DOHH2 (cell line): Measurements from ENCODE around the gene PYDC2.

Source experiments
- EZH2phosphoT487 ChIP-seq: fragments of 200-600 bp; sonication (generic); IDR thresholded peaks from 2 replicates; pipeline ENCODE4 v1.6.1; 2017; ENCODE audit warnings: borderline replicate concordance, mild to moderate bottlenecking, antibody characterized with exemption, low read length, moderate library complexity, mixed read lengths
- TF ChIP-seq, protein P1 (sequence below): fragments of 200-600 bp; sonication (generic); IDR thresholded peaks from one replicate; pipeline ENCODE4 v1.5.1; 2014; ENCODE audit warnings: antibody characterized with exemption, mild to moderate bottlenecking, low read depth, low read length; ENCODE audit not compliant: poor library complexity, severe bottlenecking

DNA sequence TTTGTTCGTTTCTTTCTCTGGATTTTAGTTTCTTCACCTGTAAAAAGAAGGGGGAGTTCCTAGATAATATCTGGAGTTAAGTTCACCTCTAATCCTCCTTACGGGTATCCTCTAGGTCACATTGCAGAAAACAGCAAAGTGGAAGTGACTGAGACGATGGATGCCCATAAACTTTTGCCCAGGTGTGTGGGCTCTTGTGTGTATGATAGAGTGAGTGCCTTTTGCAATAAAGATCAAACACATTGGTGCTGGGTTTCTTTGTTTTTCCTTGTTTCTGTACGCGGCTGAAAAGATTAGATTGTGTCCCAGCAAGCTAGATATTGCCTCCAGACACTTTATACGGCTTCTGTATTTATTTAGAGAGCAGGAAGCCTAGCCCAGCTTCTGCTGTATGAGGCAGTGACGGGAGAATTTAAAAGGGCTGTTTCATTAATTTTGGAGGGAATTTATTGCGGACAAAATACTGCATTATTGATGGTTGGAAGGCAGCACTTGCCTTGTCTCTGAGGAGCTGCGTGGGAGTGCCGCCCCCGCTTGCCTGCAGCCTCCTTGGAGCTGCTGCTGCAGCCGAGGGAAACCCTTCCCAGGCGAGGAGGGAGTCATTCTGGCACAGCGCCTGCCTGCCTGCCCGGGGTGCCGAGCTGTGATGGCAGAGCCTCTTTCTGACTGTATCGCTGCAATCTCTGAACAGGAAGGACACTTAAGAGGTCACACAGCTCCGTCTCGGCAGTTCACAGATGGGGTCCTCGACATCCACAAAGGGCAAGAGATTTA is 38.5 kb downstream of the PYDC2 start:
- TF ChIP-seq, protein P1, sequence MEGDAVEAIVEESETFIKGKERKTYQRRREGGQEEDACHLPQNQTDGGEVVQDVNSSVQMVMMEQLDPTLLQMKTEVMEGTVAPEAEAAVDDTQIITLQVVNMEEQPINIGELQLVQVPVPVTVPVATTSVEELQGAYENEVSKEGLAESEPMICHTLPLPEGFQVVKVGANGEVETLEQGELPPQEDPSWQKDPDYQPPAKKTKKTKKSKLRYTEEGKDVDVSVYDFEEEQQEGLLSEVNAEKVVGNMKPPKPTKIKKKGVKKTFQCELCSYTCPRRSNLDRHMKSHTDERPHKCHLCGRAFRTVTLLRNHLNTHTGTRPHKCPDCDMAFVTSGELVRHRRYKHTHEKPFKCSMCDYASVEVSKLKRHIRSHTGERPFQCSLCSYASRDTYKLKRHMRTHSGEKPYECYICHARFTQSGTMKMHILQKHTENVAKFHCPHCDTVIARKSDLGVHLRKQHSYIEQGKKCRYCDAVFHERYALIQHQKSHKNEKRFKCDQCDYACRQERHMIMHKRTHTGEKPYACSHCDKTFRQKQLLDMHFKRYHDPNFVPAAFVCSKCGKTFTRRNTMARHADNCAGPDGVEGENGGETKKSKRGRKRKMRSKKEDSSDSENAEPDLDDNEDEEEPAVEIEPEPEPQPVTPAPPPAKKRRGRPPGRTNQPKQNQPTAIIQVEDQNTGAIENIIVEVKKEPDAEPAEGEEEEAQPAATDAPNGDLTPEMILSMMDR = no peak
- TF ChIP-seq EZH2phosphoT487 = no peak
